Measurements from ENCODE around the gene TRAF3IP1.

TRAF3IP1 gene

GRCh38 chr2:238433300-238433915 is 113.1 kb downstream of the TRAF3IP1 start:
- ATAC-seq, result no peak
- no peak for TF ChIP-seq TOX (CRISPR knock-in tag; IDR thresholded peaks at IDR 0.05; ENCODE audit: borderline replicate concordance)
- TF ChIP-seq ZNF70 (CRISPR knock-in tag; IDR thresholded peaks at IDR 0.05), result no peak
- TF ChIP-seq POU6F1 (CRISPR knock-in tag; IDR thresholded peaks at IDR 0.05; ENCODE audit: borderline replicate concordance, low read depth), result no peak
- no peak for TF ChIP-seq PPARA (CRISPR knock-in tag; IDR thresholded peaks at IDR 0.05; ENCODE audit: borderline replicate concordance)
- TF ChIP-seq SNAI2 (CRISPR knock-in tag; IDR thresholded peaks at IDR 0.05), result no peak
- no peak for TF ChIP-seq GLIS3 (CRISPR knock-in tag; IDR thresholded peaks at IDR 0.05)
- TF ChIP-seq TSHZ2 (CRISPR knock-in tag; IDR thresholded peaks at IDR 0.05), result no peak
- no peak for TF ChIP-seq ZC3H10 (CRISPR knock-in tag; IDR thresholded peaks at IDR 0.05)
- no peak for TF ChIP-seq CREB5 (CRISPR knock-in tag; IDR thresholded peaks at IDR 0.05; ENCODE audit: low read depth)
- TF ChIP-seq ISL1 (CRISPR knock-in tag; IDR thresholded peaks at IDR 0.05), result no peak

- ATAC-seq, result peak; percentile 82
- no peak for TF ChIP-seq SNAI2 (CRISPR knock-in tag; IDR thresholded peaks at IDR 0.05)
- no peak for TF ChIP-seq TOX (CRISPR knock-in tag; IDR thresholded peaks at IDR 0.05; ENCODE audit: borderline replicate concordance)
- no peak for TF ChIP-seq TSHZ2 (CRISPR knock-in tag; IDR thresholded peaks at IDR 0.05)
- TF ChIP-seq ZFP3 (CRISPR knock-in tag; IDR thresholded peaks at IDR 0.05), result no peak
- no peak for TF ChIP-seq CREB5 (CRISPR knock-in tag; IDR thresholded peaks at IDR 0.05; ENCODE audit: low read depth)
- TF ChIP-seq ZNF565 (CRISPR knock-in tag; conservative IDR thresholded peaks at IDR 0.05; ENCODE audit: low read depth), result no peak
- TF ChIP-seq ESRRG (CRISPR knock-in tag; IDR thresholded peaks at IDR 0.05), result no peak
- no peak for TF ChIP-seq ZC3H10 (CRISPR knock-in tag; IDR thresholded peaks at IDR 0.05)
Observed at GRCh38 chr2:238433941-238434845, 113.9 kb downstream of the TRAF3IP1 start.

GRCh38 chr2:238434846-238435751 is 114.8 kb downstream of the TRAF3IP1 start:
- no peak; the same call in 1 of the 3 replicates for ATAC-seq
- TF ChIP-seq PPARA (CRISPR knock-in tag; IDR thresholded peaks at IDR 0.05; ENCODE audit: borderline replicate concordance) (no peak), ZNF565 (CRISPR knock-in tag; conservative IDR thresholded peaks at IDR 0.05; ENCODE audit: low read depth) (no peak), POU6F1 (CRISPR knock-in tag; IDR thresholded peaks at IDR 0.05; ENCODE audit: borderline replicate concordance, low read depth) (no peak), SNAI2 (CRISPR knock-in tag; IDR thresholded peaks at IDR 0.05) (no peak), ARNTL (CRISPR knock-in tag; IDR thresholded peaks at IDR 0.05; ENCODE audit: borderline replicate concordance, low read depth) (no peak), ISL1 (CRISPR knock-in tag; IDR thresholded peaks at IDR 0.05) (no peak), TSHZ2 (CRISPR knock-in tag; IDR thresholded peaks at IDR 0.05) (no peak), GLIS3 (CRISPR knock-in tag; IDR thresholded peaks at IDR 0.05) (no peak), RARB (CRISPR knock-in tag; IDR thresholded peaks at IDR 0.05) (no peak), ZFP3 (CRISPR knock-in tag; IDR thresholded peaks at IDR 0.05) (no peak), ZC3H10 (CRISPR knock-in tag; IDR thresholded peaks at IDR 0.05) (no peak), TOX (CRISPR knock-in tag; IDR thresholded peaks at IDR 0.05; ENCODE audit: borderline replicate concordance) (no peak), TCF4 (CRISPR knock-in tag; IDR thresholded peaks at IDR 0.05; ENCODE audit: borderline replicate concordance) (no peak), ZNF70 (CRISPR knock-in tag; IDR thresholded peaks at IDR 0.05) (no peak)
